SW480 (cell line): ENCODE results near the gene LCN2.

Experiments
- DNase-seq: peaks from one replicate; pipeline ENCODE4 v3.0.0-alpha.2; 2016; ENCODE audit warnings: low spot score

The LCN2 gene

GRCh38 chr9:128150594-128151308, 1.5 kb downstream of the LCN2 start:
- peak; percentile 36 for DNase-seq

GRCh38 chr9:128151309-128152132, 2.3 kb downstream of the LCN2 start:
- no peak for DNase-seq

- DNase-seq = no peak
These were observed 3.1 kb downstream of the LCN2 start for GRCh38 chr9:128152133-128153059.

DNA sequence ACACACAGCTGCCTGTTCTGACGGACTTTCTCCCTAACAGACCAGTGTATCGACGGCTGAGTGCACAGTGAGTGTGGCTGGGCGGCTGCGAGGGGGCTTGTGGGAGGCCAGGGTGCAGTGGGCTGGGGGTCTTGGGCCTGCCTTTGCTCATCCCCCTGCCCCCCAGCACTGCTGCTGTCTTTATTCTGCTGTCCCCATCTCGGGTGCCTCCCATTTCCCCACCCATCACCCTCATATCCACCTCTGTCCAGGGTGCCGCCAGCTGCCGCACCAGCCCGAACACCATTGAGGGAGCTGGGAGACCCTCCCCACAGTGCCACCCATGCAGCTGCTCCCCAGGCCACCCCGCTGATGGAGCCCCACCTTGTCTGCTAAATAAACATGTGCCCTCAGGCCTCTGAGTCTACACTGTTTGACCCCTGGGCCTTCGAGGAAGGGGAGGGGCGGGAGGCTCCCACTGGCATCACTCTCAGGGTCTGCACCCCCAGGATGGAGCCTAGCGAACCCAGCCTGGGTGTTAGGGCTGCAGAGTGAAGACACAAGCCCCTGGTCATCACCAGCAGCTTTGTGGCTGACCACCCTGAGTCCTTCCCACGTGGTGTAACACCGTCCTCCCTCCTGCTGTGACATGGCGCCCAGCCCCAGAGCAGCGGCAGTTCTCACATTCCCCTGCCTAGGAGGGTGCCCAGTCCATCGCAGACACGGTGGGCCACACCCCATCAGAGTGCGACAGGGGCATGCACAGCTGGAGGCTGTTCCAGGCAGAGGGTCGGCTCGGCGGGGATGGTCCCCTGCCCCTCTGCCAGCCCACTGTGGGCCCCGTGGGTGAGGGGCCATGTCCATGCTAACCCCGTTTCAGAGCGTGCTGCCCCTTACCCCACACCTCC, 4.0 kb downstream of the LCN2 start:
- DNase-seq = no peak

- DNase-seq = no peak
These were observed 4.9 kb downstream of the LCN2 start for GRCh38 chr9:128153947-128154695.

- DNase-seq = no peak
These were observed 6.7 kb downstream of the LCN2 start for GRCh38 chr9:128155736-128156500.

DNA sequence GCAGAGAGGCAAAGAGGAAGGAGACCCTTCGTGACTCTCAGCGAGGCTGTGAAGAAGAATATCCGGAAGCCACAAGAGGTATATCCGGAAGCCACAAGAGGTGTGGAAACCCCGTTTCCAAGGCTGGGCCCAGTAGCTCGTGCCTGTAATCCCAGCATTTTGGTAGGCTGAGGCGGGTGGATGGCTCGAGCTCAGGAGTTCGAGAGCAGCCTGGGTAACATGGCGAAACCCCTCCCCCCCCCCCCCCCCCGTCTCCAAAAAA, 10.2 kb downstream of the LCN2 start:
- peak; percentile 58 for DNase-seq

GRCh38 chr9:128159784-128160602, 10.7 kb downstream of the LCN2 start, which contains the start of gene BBLN:
BBLN (plus strand) TSS chr9:128160265; CDS start chr9:128160408, 143 bp downstream.
- DNase-seq = peak; percentile 87

GRCh38 chr9:128160603-128160987, 11.3 kb downstream of the LCN2 start:
- no peak for DNase-seq

DNA sequence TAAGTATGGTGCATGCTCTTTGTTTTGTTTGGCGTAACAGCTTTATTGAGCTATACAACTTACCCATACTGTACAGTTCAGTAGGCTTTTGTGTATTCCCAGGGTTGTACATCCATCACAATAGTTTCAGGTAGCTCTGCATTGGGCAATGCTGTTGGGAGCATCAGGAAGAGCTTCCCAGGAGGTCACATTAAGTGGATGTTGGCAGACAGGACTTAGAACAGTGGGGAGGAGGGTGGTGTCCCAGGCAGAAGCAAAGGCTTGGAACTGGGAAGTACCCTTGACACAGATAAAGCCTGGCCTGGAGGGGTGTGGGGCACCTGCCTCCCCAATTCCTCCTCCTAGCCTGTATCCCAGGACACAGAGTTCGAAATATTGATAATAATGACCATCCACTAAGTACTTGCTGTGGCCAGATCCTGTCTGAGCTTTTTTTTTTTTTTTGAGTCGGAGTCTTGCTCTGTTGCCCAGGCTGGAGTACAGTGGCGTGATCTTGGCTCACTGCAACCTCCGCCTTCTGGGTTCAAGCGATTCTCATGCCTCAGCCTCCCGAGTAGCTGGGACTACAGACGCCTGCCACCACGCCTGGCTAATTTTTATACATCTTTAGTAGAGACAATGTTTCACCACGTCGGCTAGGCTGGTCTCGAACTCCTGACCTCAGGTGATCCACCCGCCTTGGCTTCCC, 12.1 kb downstream of the LCN2 start:
- DNase-seq = no peak

DNA sequence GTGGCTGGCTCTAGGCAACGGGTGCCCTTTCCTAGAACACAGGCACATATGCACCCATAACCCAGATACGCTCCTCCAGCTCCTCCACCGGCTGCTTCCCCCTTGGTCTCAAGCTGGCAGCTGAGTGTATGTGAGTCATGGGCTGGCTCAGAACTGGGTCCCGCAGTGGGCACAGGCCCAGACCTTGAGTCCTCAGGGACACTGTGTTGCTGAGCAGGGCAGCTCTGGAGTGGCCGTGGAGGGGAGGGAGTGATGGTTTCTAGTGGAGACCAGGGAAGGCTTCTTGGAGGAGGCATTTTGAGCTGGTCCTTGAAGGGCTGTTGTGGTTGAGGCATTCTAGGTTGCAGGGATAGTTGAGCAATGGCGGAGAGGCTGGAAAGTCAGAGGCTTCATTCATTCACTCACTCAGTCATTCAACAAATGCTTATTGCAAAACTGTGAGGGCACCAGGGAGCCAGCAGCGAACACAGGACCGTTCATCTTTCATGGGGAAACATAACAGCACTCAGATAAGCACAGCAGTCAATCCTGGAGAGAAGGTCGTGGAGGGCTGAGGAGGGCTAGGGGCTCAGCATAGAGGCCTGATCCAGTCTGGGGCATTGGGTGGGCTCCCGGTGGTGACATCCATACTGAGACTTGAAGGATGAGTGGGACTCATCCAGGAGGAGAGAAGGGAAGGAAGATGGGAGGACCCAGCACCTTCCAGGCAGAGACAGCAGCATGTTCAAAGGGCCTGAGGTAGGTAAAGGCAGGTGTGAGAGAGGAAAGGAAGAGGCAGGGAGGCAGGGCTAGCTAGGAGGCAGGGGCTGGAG, 13.2 kb downstream of the LCN2 start:
- no peak for DNase-seq

- no peak for DNase-seq
These were observed 13.8 kb downstream of the LCN2 start for GRCh38 chr9:128163027-128163515.

DNA sequence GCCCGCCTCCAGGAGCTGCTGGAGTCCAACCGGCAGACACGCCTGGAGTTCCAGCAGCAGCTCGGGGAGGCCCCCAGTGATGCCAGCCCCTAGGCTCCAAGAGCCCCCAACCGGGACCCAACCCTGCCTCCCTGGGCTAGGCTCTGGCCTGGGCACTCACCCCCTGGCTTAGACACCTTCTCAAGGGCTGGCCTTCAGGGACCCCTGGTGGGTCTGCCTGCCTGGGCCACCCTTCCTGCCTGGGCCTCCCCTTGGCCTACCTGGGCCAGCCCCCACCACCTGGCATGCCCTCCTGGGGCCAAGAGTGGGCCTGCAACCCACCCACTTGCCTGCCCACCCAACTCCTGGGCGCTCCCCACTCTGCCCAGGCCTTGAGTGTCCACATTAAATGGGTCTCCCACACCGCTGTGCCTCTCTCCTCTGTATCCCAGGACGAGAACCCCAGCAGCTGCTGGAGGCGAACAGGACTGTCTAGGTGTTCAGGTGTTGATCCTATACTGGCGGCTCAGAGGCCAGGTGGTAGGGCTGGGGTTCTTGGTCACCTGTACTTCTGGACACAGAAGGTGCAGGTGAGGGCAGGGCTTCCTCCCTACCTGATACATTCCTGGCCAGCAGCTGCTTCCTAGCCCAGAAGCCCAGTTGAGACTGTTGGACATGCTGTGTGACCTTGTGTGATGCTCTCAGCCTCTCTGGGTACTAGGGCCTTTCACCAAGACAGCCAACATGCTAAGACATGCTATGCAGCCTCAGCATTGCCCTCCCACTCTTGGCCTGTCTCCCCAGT, 14.5 kb downstream of the LCN2 start:
- no peak for DNase-seq

- no peak for DNase-seq
These were observed 15.1 kb downstream of the LCN2 start for GRCh38 chr9:128164307-128164885.

DNA sequence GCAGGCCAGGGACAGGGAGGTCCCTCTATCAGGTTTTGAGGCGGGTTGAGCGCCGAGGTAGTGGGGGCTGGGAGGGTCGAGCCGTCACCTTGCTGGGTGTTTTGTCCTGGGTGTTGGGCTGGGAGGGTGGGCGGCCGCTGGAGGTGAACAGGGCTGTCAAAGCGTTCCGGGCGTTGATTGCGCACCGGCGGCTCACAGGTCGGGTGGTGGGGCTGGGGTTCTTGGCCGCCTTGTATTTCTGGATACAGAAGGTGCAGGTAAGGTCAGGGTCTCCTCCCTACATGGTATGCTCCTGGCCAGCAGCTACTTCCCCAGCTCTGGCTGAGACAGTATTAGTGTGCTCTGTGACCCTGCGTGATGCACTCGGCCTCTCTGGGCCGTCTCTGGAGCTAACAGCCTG, 16.9 kb downstream of the LCN2 start:
- DNase-seq = no peak

GRCh38 chr9:128167209-128167608, 18.0 kb downstream of the LCN2 start:
- no peak for DNase-seq
